KG1 (cell line): ENCODE results near the gene UBE2E3.

Source experiments
- DNase-seq: peaks from one replicate; lab custom pipeline; 2025; lab: John Stamatoyannopoulos, UW

UBE2E3 gene

DNA sequence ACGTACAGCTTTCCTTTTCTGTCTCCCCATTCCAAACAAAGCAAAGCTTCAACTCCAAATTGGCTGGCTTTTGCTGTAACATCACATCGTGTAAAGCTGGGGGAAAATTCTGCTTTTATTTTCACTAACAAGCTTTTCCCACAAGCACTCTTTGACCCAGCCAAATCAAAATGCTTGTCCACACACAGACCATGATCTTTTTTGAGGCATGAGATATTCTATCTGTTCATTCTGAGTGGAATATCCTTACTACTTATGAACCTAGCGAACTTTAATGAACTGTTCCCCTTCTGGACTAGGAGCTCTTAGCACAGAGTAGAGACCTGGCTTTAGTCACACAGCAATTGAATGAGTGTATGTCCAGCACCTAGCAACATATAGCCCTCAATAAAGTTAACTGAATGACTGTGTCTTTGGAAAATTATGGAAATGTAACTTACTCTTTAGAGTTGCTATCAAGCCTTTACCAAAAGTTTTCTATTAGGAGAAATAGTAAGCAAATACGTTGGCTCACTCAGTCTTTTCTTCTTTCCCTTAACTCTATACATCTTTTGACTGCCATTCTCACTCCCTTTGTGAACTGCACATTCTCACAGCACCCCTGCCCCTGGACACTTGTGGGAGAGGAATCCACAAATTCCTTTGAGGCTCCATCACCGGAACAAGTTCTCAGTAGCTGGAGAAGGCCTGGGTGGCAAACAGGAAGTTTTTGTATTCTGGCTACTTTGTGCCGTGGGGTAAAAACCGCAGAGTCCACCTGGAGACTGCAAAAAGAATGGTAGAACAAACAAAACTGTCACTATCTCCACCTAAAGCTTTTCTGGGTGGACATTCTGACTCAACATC, 1.3 kb upstream of the UBE2E3 start:
- no peak for DNase-seq

DNA sequence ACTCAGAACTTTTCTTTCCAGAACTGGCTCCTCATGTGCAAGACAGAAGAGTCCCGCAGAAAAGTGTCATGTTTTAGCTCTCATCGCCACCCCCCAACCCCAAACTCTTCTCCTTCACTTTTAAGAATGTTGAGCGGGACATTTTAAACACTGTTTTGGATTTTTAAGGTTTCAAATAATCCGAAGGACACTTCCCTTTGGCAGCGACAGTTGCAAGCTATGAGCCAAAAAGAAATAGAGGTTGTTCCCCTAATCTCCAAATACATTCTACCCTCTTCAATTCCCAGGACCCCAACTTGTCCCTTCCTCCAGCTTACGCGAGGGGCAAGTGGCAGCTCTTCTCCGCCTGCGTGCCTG, 678 bp upstream of the UBE2E3 start:
- DNase-seq, result no peak

- DNase-seq, result no peak
These were observed 822 bp downstream of the UBE2E3 start for GRCh38 chr2:180980943-180981911.

- peak; percentile 68 for DNase-seq
These were observed 3.2 kb downstream of the UBE2E3 start for GRCh38 chr2:180983468-180984242.

DNA sequence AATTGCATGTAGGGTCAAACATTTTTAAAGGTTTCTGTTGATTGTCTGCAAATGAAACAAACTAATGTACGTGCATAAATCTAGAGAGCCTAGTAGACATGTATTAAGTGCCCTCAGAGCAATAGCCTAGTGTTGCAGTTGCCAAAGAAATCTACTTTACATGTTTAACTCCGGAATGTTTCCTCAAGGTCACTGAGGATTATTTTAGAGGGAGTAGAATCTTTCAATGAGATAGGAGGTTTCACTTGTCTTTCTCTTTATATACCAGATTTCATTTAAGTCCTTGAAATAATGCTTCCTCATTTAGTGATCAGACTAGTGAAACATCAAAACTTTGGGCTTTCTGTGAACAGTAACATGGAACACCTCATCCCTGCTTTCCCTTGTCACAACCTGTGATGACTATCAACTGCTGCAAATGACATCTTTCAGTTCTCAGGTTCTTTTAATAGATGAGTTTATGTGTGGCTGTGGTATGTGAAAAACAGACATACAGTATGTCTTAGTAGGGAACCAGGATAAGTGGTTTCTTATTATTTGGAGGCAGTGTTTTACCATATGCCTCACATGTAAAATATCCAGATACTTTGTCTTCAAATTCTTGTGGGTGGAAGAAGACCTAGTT, 5.5 kb downstream of the UBE2E3 start:
- no peak for DNase-seq

DNA sequence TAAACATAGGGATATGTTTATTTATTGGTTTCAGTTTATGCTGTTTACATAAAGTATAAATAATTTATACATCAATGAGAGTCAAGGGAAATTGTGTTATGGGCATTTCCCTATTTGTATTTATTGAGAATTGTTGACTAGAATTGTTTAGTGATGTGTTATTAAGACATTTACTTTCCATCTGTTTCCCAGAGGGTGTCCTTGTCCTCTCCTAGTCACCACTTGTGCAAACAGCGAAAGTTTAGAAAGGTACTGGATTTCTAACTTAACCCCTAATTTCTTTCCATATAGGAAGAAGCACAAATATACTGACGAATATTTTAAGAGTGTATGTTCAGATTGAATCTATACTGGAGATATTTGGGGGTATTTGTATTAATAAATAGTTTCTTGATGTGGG, 6.7 kb downstream of the UBE2E3 start:
- DNase-seq, result no peak

GRCh38 chr2:180990337-180990736, 9.9 kb downstream of the UBE2E3 start:
- no peak for DNase-seq

DNA sequence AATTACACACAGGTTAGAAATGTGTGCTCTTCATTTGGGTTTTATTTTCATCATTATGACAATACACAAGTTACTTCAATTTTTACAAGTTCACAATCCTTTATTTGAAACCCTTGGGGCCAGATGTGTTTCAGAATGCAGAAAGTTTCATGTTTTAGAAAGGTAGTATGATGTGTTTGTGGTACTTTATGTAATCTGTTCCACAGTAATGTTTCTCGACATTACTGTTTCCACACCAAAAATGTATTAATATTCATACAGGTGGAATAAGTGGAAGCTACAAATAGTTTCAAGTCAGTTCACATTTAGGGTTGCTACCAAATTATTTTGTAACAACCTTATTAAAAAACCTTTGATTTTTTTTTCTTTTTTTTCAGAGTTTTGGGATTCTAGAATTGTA, 10.4 kb downstream of the UBE2E3 start:
- no peak for DNase-seq

DNA sequence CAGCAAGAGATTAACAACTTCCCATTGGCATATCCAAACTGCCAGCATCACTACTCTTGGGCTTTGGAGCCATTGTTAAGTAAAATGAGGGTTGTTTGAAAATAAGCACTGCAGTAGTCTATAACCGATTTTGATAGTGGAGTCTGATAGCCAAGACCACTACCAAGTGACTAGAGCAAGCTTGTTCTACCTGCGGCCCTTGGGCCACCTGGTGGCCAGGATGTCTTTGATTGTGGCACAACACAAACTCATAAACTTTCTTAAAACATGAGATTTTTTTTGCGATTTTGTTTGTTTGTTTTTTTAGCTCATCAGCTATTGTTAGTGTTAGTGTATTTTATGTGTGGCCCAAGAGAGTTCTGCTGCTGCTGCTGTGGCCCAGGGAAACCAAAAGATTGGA, 11.0 kb downstream of the UBE2E3 start:
- DNase-seq, result no peak

GRCh38 chr2:180991820-180992219, 11.4 kb downstream of the UBE2E3 start:
- no peak for DNase-seq

DNA sequence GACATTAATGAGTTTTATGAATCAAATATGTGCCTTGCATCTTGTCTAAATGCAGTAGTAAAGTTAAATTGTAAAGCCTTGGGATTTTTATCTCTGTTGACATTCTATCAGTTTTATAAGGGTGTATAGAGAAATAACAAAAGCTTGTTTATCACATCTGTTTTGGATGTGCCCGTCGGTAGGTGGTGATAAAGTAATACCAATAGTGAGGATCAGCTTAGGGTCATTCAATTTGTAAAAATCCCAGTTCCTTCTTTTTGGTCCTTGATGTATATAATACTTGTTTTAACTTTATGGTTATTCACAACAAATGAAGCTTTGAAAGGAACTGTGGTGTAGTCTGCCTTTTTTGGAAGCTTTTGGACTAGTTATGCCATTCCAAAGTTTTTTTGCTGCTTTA, 12.6 kb downstream of the UBE2E3 start:
- DNase-seq, result no peak

DNA sequence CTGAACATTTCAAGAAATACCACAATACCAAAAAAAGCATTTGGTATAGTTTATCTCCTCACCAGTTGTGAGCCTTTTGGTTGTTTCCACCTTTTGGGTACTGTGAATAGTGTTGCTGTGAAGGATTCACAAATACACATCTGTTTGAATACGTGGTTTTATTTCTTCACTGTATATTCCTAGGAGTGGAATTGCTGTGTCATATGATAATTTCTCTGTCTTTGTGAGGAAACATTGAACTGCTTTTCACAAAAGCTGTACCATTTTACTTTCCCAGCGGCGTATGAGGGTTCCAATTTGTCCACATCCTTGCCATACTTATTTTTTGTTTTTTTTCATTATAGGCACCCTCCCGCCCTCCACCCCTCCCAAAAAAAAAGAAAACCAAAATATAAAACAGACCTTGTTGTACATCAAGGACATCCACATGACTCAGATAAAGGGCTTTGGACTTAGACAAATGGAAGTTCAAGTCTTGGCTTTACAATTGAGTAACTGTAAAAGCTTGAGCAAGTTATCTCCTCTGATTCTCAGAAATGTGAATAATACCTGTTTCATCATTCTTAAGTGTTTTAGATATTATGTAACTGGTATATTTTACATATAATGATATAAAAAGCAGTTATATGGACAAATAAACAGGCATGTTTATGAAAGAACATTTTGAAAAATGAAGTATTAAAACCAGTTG, 19.0 kb downstream of the UBE2E3 start:
- DNase-seq, result no peak

GRCh38 chr2:181004647-181005325, 24.4 kb downstream of the UBE2E3 start:
- no peak for DNase-seq

DNA sequence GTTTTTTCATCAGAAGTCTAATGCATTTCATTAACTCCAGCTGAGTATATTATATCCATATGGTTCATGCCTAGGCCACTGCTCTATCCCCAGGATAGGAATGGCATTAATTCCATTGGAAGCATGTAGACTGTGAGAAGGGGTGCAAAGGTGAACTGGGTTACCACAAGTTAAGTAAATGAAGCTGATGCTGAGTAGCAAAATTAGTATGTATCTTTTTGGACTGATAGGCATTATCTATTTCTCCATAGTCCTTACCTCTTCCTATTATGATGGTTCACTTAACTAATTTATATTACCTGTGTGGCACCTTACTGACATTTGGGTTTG, 24.9 kb downstream of the UBE2E3 start:
- DNase-seq, result no peak

DNA sequence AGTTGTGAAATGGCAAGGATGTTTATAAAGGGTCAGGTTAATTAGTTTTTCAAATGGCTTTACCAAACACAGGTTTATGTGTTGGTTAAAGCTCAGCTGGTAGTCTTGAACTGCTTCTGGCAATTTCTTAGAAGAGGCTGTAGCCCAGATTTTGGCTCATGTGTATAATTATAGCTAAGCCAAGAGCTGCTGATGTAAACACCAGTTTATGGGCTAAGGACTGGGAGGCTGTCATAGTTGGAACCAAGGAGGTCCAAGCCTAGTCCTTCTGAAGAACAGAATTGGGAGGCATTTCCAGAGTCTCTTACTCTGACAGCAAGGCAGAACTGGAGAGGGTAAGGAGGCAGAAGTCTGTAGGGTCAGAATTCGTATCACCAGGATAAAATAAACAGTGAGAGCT, 25.4 kb downstream of the UBE2E3 start:
- DNase-seq, result no peak

DNA sequence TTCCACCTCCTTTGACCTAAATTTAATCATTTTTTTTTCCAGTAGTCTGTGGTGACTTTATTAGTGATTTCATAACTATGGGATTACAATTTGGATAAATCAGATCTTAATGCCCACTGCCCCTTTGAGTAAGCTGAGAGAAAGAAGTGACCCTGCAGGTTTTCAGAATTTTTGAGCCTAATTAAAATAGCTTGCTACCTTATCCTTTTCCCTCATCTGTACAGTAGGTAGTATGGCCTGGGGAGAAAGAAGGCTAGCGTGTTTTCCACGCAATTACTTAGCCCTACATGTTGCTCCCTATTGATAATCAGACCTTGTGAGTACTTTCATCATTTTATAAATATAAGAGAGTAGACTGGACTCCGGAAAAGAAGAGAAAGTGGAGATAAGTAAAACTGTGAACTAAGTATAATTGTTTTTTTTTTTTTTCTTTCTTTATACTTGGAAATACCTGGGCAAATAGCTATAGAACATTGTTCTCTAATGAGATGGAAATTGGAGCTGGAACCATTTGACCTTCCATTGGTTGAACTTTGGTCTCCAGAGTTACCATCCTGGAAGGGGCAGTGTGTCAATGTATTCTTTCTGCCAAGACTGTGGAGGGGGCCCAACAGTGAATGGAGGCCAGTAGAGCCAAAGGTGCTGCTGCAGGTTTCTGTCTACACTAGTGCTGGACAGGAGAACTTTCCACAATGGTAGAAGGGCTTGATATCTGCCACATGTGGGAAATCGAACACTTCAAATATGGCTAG, 26.9 kb downstream of the UBE2E3 start:
- no peak for DNase-seq

- DNase-seq, result no peak
These were observed 28.0 kb downstream of the UBE2E3 start for GRCh38 chr2:181008407-181008806.

DNA sequence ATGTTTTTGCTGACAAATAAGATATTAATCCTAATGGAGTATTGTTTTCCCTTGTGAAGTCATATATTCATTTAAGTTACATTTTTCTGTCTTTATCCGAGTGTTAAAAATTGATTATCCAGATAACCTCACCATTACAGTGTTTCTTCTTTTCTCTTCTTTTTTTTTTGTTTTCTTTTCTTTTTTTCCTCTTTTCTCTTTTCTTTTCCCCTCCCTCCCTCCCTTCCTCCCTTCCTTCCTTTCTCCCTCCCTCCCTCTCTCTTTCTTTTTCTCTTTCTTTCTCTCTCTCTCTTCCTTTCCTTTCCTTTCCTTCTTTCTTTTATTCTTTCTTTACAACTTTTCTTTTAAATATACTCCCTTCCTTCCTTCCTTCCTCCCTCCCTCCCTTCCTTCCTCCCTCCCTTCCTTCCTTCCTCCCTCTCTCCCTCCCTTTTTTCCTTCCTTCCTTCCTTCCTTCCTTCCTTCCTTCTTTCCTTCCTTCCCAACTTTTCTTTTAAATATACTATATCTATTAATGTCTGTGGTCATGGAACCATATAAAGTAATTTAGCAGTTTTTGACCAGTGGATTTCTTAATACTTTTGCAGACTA, 40.9 kb downstream of the UBE2E3 start:
- no peak for DNase-seq

GRCh38 chr2:181022652-181023051, 42.2 kb downstream of the UBE2E3 start:
- no peak for DNase-seq

- DNase-seq, result no peak
These were observed 44.6 kb downstream of the UBE2E3 start for GRCh38 chr2:181025004-181025403.
